ENCODE measurements around the gene MED27.

Gene MED27

DNA sequence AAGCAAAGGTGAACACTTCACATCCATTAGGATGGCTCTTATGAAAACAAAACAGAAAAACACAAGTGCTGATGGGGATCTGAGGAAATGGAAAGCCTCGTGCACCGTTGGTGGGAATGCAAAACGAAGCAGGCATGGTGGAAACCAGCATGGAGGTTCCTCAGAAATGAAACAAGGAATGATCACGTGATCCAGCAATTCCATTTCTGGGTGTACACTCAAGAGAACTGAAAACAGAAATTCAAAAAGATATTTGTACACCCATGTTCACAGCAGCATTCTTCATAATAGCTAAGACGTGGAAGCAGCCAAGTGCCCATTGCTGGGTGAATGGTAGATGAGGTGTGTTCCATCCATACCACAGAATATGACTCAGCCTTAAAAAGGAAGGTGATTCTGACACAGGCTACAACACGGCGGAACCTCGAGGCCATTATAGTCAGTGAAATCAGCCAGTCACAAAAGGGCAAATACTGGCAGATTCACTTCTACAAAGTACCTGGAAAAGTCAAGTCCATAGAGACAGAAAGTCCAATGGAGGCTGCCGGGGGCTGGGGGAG lies 252.6 kb downstream of the MED27 start:
- no peak for DNase-seq

DNA sequence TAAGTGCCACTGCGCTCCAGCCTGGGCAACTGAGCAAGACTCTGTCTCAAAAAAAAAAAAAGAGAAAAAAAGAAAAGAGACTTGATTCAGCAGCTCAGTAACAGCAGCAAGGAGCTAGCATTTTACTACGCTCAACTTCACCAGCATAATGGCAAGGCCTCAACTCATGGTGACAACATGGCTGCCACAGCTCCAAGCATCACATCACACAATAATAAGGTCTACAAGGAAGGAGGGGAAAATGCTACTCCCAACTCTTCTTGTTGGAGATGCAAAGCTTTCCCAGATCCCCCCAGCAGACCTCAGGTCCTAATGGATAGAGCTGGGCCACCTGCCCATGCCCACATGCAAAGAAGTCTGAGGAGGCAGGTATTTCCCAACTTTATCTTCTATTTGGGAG lies 253.6 kb downstream of the MED27 start:
- no peak for DNase-seq

DNA sequence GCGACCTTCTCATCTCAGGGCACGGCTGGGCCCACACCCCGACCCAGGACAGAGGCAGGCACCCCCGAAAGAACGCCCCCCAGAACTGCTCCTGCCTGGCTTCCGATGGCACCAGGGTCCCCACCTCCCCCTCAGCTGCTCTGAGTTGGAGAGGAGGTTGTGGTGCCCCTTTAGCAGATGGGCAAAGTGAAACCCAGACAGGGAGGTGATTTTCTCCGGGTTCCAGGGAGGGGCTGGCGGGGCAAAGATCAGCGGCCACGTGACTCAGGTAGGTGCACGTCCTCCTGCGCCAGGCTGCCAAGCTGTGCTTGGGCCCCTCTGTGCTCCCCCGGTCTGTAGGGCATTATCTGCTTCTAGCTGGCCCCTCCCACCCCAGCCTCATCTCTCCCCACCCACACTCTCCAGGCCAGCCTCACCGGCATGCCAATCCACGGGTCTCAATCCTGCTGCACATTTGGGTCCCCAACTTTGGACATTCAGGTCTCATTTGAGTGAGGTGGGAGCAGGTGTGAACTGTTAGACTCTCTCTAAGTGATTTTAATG lies 254.6 kb downstream of the MED27 start:
- DNase-seq: no peak

DNA sequence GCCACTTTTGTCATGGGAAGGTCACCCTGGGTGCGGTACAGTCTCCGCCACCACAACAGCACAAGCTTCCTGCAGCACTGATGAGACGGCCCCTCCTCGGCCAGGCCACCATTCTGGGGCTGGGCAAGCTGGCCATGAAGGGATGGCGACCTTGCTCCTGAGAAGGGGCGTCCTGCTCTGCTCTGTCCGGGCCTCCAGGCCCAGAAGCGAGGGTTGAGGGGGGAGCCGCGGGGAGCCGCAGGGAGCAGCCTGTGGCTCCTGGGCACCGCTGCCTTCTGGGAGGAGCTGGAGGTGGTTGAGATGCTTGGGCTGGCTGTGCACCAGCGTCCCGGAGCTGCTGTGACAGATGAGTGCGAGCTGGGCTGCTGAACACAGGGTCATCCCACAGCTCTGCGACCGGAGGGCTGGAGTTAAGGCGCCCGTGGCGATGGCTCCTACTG lies 255.5 kb downstream of the MED27 start:
- no peak for DNase-seq

DNA sequence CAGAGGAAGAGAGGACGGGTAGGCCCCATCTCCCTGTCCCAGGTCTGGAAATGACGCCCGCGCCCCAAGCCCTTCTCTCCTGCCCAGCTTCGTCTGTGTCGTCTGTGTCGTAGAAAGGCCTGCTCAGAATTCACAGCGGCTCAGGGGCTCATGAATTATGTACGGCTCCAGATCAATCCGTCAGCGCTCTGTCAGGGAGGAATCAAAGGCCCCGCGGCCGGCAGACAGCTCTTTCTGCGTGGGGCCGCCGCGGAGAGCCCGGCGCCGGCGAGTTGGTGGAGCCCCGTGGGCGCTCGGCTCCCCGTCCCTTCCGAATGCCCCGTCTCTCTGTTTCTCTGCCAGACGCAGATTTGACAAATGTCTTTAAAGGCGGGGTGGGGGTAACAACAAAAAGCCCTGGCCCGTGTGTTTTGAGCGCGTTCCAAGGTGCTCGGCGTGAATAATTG lies 255.9 kb downstream of the MED27 start:
- DNase-seq: no peak

DNA sequence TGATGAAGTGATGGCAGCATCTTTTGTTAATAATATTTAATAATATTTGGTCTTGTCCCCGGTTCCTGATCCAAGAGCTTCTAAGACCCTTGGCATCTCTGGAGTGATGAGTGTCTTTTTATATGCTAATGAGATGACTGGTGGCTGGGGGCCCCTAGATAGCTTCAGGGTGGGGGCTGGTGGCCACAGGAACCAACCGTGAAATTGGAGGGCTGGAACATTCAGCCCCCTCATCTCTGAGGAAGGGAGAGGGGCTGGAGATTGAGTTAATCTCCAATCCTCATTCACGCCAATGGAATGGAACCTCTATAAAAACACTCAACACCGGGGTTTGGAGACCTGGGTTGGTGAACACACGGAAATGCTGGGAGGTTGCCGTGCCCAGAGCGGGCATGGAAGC lies 261.6 kb downstream of the MED27 start:
- DNase-seq: no peak

DNA sequence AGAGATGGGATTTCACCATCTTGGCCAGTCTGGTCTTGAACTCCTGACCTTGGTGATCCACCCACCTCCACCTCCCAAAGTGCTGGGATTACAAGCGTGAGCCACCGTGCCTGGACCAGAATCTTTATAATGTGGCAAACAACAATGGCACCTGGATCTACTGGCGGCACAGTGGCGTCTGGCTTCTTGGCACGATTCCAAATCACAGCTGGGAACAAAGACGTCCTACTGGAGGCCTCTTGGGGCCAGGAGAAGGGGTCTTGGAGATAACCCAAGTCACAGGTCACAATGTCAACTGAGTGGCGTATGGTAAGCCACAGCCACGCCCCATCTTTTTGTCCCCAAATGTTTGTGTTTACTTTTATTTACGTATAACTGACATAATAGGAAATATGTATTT lies 262.0 kb downstream of the MED27 start:
- DNase-seq: no peak

DNA sequence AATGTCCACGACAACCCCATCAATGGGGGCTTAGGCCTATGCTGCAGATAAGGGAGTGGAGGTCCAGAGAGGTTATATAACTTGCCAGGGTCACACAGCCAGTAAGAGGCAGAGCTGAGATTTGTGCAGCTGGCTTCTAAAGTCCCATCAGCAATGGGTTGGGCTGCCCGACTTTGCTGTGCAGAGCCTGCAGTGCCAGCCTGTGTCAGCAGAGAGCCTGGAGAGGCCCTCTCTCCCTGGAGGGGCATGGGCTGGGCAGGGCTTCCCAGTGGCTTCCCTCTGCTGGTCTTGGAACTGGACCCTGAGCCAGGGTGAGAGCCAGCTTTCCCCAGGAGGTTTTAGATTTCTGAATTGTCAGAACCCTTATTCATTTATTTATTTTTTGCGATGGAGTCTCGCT lies 262.6 kb downstream of the MED27 start:
- DNase-seq: no peak

DNA sequence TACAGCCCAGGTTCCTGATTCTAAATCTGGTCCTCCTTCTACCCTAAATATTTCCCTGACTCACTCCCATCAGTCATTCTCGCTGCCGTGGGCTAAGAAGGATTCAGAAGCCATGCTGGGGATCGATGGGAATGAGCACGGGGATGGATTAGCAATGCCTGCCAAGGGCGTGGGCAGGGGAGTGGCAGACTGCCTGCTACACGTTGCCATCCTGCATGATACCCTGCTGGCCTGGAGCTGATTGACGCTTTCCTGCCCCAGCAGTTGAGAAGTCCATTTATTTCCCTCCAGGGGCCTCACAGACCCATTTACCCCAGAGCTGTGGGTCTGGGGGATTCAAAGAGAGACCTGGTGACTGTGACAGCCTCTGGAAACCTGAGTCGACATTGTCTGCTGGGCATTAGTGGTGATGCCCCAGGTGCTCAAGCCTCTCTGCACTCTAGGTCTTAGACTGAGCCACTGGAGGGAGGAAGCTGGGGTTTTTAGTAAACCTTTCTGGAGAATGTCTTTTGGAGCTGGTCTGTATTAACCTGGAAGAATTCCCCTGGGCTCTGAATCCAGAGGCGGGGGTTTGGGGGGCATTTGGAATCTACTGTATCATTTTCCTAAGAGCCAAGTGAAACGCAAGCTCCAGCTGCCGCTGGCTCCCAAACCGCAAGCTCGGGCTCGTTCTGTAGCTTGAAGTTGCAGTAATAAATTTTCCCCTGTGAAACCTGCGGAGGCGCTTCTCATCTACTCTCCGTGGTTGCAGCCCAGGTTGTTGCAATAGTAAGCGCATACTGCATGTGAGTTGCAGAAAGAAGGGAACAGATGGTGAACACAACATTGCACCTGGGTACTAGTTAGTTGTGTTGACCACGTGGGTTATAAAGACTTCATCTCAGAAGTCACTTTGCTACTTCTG lies 263.4 kb downstream of the MED27 start:
- no peak for DNase-seq

DNA sequence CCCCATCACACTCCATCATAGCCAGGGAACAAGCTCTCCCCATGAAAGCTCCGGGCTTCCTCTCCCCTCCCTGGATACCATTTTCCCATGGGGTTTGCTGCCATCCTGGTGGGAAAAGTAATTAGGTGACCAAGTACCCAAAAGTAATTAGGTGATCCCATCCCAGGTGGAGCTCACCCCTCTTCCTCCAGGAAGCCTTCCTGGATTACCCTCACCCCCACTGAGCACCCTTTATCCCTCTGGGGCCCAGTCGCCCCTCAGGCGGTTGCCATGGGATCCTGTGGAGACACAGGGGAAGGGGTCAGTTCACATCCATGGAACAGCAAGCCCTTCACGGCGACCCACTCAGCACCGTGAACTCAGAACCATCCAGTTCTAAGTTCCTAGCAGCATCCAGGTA lies 265.0 kb downstream of the MED27 start:
- no peak for DNase-seq

DNA sequence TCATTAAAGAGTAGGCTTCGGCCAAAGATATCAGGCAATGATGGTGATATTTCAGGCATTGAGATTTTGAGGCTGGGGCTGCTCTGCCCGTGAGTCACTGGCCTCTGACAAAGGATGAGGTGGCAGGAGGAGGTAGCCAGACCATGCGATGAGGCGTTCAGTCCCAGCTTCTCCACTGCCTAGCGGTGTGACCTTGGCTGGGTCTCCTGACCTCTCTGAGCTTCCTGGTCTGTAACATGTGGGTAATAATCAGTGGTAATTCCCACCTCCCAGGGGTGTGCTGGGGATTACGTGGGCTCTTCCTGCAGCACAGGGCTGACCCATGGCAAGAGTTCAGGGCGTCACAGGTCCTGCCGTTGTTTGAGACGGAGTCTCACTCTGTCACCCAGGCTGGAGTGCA lies 266.6 kb downstream of the MED27 start:
- DNase-seq: no peak

DNA sequence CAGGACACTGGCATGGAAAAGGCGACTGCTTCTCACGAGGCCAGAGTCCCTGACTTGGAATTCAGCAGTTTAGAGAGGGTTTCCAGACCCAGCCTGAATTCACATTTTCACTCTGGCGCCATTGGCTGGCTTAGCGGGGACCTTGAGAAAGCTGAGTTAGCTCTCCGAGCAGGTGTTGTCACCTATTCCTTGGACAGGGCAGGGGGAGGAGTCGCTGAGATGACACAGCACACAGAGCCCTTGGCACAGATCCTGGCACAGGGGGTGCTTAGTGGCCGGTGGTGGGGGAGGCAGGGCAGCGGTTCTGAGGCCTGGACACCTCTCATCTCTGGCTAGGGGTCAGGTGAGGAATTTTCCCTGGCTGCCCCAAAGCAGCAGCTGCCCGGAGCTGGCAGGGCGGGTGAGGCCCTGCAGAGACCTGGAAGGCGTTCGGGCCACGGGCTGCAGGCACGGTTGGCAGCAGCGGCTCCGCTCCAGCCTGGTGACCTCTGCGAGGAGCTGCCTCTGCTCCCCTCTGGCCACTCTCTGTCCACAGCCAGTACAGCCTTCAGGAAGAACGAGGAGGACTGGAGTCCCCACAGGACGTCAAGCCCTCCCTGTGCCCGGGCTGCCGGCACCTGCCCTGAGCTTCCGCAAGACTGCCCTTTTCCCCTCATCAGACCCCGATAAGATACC lies 267.4 kb downstream of the MED27 start:
- no peak for DNase-seq

DNA sequence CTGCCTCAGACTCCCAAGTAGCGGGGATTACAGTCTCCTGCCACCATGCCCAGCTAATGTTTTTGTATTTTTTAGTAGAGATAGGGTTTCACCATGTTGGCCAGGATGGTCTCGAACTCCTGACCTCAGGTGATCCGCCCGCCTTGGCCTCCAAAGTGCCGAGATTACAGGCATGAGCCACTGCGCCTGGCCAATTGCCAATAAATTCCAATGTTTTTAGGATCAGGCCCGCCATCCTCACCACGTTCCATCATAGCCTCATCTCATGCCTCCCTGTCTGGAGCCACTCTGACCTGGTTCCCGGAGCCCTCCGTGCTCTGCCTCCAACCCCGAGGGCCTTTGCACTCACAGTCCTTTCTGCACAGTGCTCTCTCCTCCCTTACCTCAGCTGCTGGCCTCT lies 268.3 kb downstream of the MED27 start:
- DNase-seq: no peak

DNA sequence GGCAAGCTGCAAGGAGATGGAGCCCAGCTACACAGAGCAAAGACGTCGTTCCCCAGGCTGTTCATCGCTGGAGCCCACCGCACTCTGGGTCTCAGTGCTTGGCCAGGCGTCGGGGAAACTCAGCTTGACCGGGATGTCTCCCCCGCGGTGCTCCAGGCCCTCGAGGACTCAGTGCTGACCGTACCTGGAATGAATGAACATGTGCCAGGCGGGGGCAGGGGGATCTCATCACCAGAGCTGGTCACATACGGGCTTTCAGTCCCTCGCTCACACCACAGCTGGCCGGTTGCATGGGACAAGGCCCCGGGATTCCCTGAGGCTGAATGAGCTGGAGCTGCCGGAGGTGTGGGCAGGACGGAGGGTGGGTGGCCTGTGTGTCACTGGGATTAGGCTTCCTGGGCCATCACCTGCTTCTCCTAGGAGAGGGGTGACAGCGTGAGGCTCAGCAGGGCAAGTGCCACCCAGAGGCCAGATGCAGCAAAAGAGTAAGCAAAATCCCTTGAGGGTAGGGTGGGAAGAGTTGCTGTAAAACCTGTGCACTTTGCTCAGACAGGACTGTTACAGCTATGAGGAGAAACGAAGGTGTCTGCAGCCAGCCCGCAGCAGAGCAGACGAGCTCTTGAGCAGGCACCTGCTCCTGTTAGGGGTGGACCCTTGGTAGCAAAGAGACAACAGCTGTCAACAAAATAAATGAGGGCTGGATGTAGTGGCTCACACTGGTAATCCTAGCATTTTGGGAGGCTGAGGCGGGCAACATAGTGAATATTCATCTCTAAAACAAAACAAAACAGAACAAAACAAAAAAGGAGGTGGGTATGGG lies 269.1 kb downstream of the MED27 start:
- no peak for DNase-seq

All from inflammatory macrophage treated with lipopolysaccharide for 1 hour (primary cell).